ENCODE measurements around the gene ZNF561.

Gene ZNF561

GRCh38 chr19:9566729-9567128 lies 54.3 kb downstream of the ZNF561 start:
- peak; percentile 54 for DNase-seq (ENCODE audit: low read depth)
- TF ChIP-seq CTCF (IDR thresholded peaks at IDR 0.05; ENCODE audit: low read depth, low read length): peak; percentile 35
- no peak for TF ChIP-seq MYC (IDR thresholded peaks at IDR 0.05; ENCODE audit: low read depth, low read length)
- TF ChIP-seq POLR2A (IDR thresholded peaks at IDR 0.05; ENCODE audit: extremely low read depth, insufficient read length): no peak
- TF ChIP-seq MAX (IDR thresholded peaks at IDR 0.05; ENCODE audit: low read depth, low read length): no peak
- no peak overlapping the region for H3K4me3 ChIP-seq (ENCODE audit: low read depth, low read length)

- H3K4me3 ChIP-seq (ENCODE audit: low read depth, low read length): no peak overlapping the region
- DNase-seq (ENCODE audit: low read depth): peak; percentile 54
- TF ChIP-seq CTCF (IDR thresholded peaks at IDR 0.05; ENCODE audit: low read depth, low read length) (no peak), MYC (IDR thresholded peaks at IDR 0.05; ENCODE audit: low read depth, low read length) (no peak), POLR2A (IDR thresholded peaks at IDR 0.05; ENCODE audit: extremely low read depth, insufficient read length) (no peak), MAX (IDR thresholded peaks at IDR 0.05; ENCODE audit: low read depth, low read length) (no peak)
These were observed 54.9 kb downstream of the ZNF561 start for GRCh38 chr19:9565900-9566705.

Measured in NB4 (cell line).